Measurements from ENCODE around the gene GPC5. TPM values are rescaled to one million over a fixed set of nuclear protein-coding genes. Genes with fewer than 3 reads are reported as not detected.

The GPC5 gene
- total and polyA plus RNA-seq, 2 donors (not counting 3 experiments of a cell fraction or from before 2014, with no cell fraction given), result 0.59 to 0.97 TPM

GRCh38 chr13:92734068-92734467 lies 1335.6 kb downstream of the GPC5 start:
- no TSS peak for BruUV-seq (replicated peaks)
- H3K9me1 ChIP-seq (replicated peaks; ENCODE audit: control insufficient read depth, extremely low read depth, insufficient read depth, low read length), result no peaks in the 10 kb centered on the region
- H3K27me3 ChIP-seq (ENCODE audit: control insufficient read depth in 2 of 2, insufficient read depth in 2 of 2, low read length in 2 of 2), result no peaks in the 10 kb centered on the region
- dilution Hi-C loops (cut with MboI; ENCODE audit: extremely low pct_ligation_motif_present, low sequenced_read_pairs) (no loop called here), intact Hi-C loops (cut with micrococcal nuclease) (no loop called here)
- no peaks in the 10 kb centered on the region for H3K36me3 ChIP-seq (ENCODE audit: control insufficient read depth in 2 of 2, extremely low read depth in 1 of 2, insufficient read depth in 2 of 2, low read length in 2 of 2)
- no peak overlapping the region for H3K4me3 ChIP-seq (replicated peaks in 1 of 3; ENCODE audit: insufficient read depth in 1 of 3, low read depth in 1 of 3, low read length in 3 of 3)
- H2AFZ ChIP-seq (ENCODE audit: low read depth, low read length), result no peak overlapping the region
- H3K4me2 ChIP-seq (ENCODE audit: insufficient read depth, low read length), result no peak overlapping the region
- FAIRE-seq (no peak), DNase-seq (ENCODE audit: low read depth, low spot score) (no peak)
- ChIA-PET POLR2A (no interaction called here), CTCF (no interaction called here)
- no peak overlapping the region for H3K27ac ChIP-seq (ENCODE audit: insufficient read depth, low read depth, low read length)
- H3K79me2 ChIP-seq (ENCODE audit: control insufficient read depth, insufficient read depth, low read length), result no peaks in the 10 kb centered on the region
- no peaks in the 10 kb centered on the region for H3K9me3 ChIP-seq (replicated peaks; ENCODE audit: control insufficient read depth, insufficient read depth, low read length)
- no peak for TF ChIP-seq MAX (IDR thresholded peaks at IDR 0.05; ENCODE audit: insufficient read depth, insufficient read length)
- no peaks in the 10 kb centered on the region for H3K4me1 ChIP-seq (ENCODE audit: control insufficient read depth, extremely low read depth, insufficient read depth, low read length)
- no peaks in the 10 kb centered on the region for H4K20me1 ChIP-seq (replicated peaks; ENCODE audit: control insufficient read depth, extremely low read depth, insufficient read depth, low read length)
- no peak overlapping the region for H3K9ac ChIP-seq (replicated peaks; ENCODE audit: extremely low read depth, insufficient read depth, low read length)

- ChIA-PET CTCF (no interaction called here), POLR2A (no interaction called here)
- FAIRE-seq (no peak), DNase-seq (ENCODE audit: low read depth, low spot score) (no peak)
- dilution Hi-C loops (cut with MboI; ENCODE audit: extremely low pct_ligation_motif_present, low sequenced_read_pairs) (no loop called here), intact Hi-C loops (cut with micrococcal nuclease) (no loop called here)
- H3K9me1 ChIP-seq (replicated peaks; ENCODE audit: control insufficient read depth, extremely low read depth, insufficient read depth, low read length), result no peaks in the 10 kb centered on the region
- H3K9me3 ChIP-seq (replicated peaks; ENCODE audit: control insufficient read depth, insufficient read depth, low read length), result no peaks in the 10 kb centered on the region
- no peaks in the 10 kb centered on the region for H4K20me1 ChIP-seq (replicated peaks; ENCODE audit: control insufficient read depth, extremely low read depth, insufficient read depth, low read length)
- H3K4me2 ChIP-seq (ENCODE audit: insufficient read depth, low read length), result no peak overlapping the region
- no peaks in the 10 kb centered on the region for H3K36me3 ChIP-seq (ENCODE audit: control insufficient read depth in 2 of 2, extremely low read depth in 1 of 2, insufficient read depth in 2 of 2, low read length in 2 of 2)
- H3K4me3 ChIP-seq (replicated peaks in 1 of 3; ENCODE audit: insufficient read depth in 1 of 3, low read depth in 1 of 3, low read length in 3 of 3), result no peak overlapping the region
- H3K27ac ChIP-seq (ENCODE audit: insufficient read depth, low read depth, low read length), result no peak overlapping the region
- H2AFZ ChIP-seq (ENCODE audit: low read depth, low read length), result no peak overlapping the region
- no peak for TF ChIP-seq MYC (IDR thresholded peaks at IDR 0.05; ENCODE audit: low read depth, low read length)
- TF ChIP-seq MAX (IDR thresholded peaks at IDR 0.05; ENCODE audit: insufficient read depth, insufficient read length), result no peak
- H3K9ac ChIP-seq (replicated peaks; ENCODE audit: extremely low read depth, insufficient read depth, low read length), result no peak overlapping the region
- no peaks in the 10 kb centered on the region for H3K27me3 ChIP-seq (ENCODE audit: control insufficient read depth in 2 of 2, insufficient read depth in 2 of 2, low read length in 2 of 2)
- H3K4me1 ChIP-seq (ENCODE audit: control insufficient read depth, extremely low read depth, insufficient read depth, low read length), result no peaks in the 10 kb centered on the region
- H3K79me2 ChIP-seq (ENCODE audit: control insufficient read depth, insufficient read depth, low read length), result no peaks in the 10 kb centered on the region
- BruUV-seq (replicated peaks), result no TSS peak
Measured at GRCh38 chr13:92734545-92734944, 1336.1 kb downstream of the GPC5 start.

Measured in endothelial cell of umbilical vein (primary cell).